ENCODE data around the gene RPS15. TPM values are rescaled to one million over a fixed set of nuclear protein-coding genes. Genes with fewer than 3 reads are reported as not detected.

RPS15 gene
- total and polyA plus RNA-seq, 9 donors = 973 to 1,562 (median 1,204) TPM

GRCh38 chr19:1400281-1401137 lies 37.7 kb upstream of the RPS15 start:
- Histone ChIP-seq H3K4me3 (ENCODE audit: low read length) (peak overlapping the region; percentile 66), H3K4me1 (ENCODE audit: control insufficient read depth, insufficient read depth, low read length) (peaks cover 30% of the 10 kb centered on the region), H3K27ac (ENCODE audit: low read length) (peak overlapping the region; percentile 88), H3K9me3 (replicated peaks; ENCODE audit: control insufficient read depth, low read depth, low read length) (no peaks in the 10 kb centered on the region), H3K36me3 (ENCODE audit: control insufficient read depth, insufficient read depth, low read length) (peaks cover 22% of the 10 kb centered on the region), H3K27me3 (ENCODE audit: control insufficient read depth, insufficient read depth, low read length) (peaks cover 9% of the 10 kb centered on the region)
- peak; percentile 83 for DNase-seq
- WGBS (ENCODE audit: insufficient coverage) = 21% methylated on average over 22 of the region's 36 CpGs

GRCh38 chr19:1401138-1401888 lies 36.9 kb upstream of the RPS15 start, which contains the start of gene GAMT:
Gene GAMT, minus strand, starts transcription at chr19:1401542. Its CDS starts 66 bp downstream, at chr19:1401476.
- H3K9me3 ChIP-seq (replicated peaks; ENCODE audit: control insufficient read depth, low read depth, low read length) = no peaks in the 10 kb centered on the region
- under 1% methylated on average over 72 of the region's 87 CpGs for WGBS (ENCODE audit: insufficient coverage)

GRCh38 chr19:1401889-1402217 lies 36.3 kb upstream of the RPS15 start:
- H3K4me3 ChIP-seq (ENCODE audit: low read length) = peak overlapping the region; percentile 40
- H3K27ac ChIP-seq (ENCODE audit: low read length) = no peak overlapping the region
- H3K4me1 ChIP-seq (ENCODE audit: control insufficient read depth, insufficient read depth, low read length) = peaks cover 22% of the 10 kb centered on the region
- WGBS (ENCODE audit: insufficient coverage) = 81% methylated on average over 4 of the region's 11 CpGs
- H3K9me3 ChIP-seq (replicated peaks; ENCODE audit: control insufficient read depth, low read depth, low read length) = no peaks in the 10 kb centered on the region
- peaks cover 9% of the 10 kb centered on the region for H3K27me3 ChIP-seq (ENCODE audit: control insufficient read depth, insufficient read depth, low read length)
- no peak for DNase-seq
- H3K36me3 ChIP-seq (ENCODE audit: control insufficient read depth, insufficient read depth, low read length) = peaks cover 21% of the 10 kb centered on the region

More at GRCh38 chr19:1401138-1401888, 36.9 kb upstream of the RPS15 start, which contains the start of gene GAMT:
- H3K27ac ChIP-seq (ENCODE audit: low read length) = peak within 1 kb of the TSS; percentile 88
- H3K36me3 ChIP-seq (ENCODE audit: control insufficient read depth, insufficient read depth, low read length) = peaks cover 22% of the 10 kb centered on the region
- peaks cover 22% of the 10 kb centered on the region for H3K4me1 ChIP-seq (ENCODE audit: control insufficient read depth, insufficient read depth, low read length)
- H3K27me3 ChIP-seq (ENCODE audit: control insufficient read depth, insufficient read depth, low read length) = peaks cover 9% of the 10 kb centered on the region
- DNase-seq = peak; percentile 78
- H3K4me3 ChIP-seq (ENCODE audit: low read length) = peak within 1 kb of the TSS; percentile 66

GRCh38 chr19:1402411-1403070 lies 35.7 kb upstream of the RPS15 start:
- no peak for DNase-seq
- no peak overlapping the region for H3K27ac ChIP-seq (ENCODE audit: low read length)
- no peaks in the 10 kb centered on the region for H3K9me3 ChIP-seq (replicated peaks; ENCODE audit: control insufficient read depth, low read depth, low read length)
- H3K4me3 ChIP-seq (ENCODE audit: low read length) = no peak overlapping the region
- H3K36me3 ChIP-seq (ENCODE audit: control insufficient read depth, insufficient read depth, low read length) = peaks cover 15% of the 10 kb centered on the region
- peaks cover 9% of the 10 kb centered on the region for H3K27me3 ChIP-seq (ENCODE audit: control insufficient read depth, insufficient read depth, low read length)
- 72% methylated on average over 21 of the region's 25 CpGs for WGBS (ENCODE audit: insufficient coverage)
- peaks cover 23% of the 10 kb centered on the region for H3K4me1 ChIP-seq (ENCODE audit: control insufficient read depth, insufficient read depth, low read length)

- Histone ChIP-seq H3K4me1 (ENCODE audit: control insufficient read depth, insufficient read depth, low read length) (peaks cover 41% of the 10 kb centered on the region), H3K36me3 (ENCODE audit: control insufficient read depth, insufficient read depth, low read length) (peaks cover 10% of the 10 kb centered on the region), H3K9me3 (replicated peaks; ENCODE audit: control insufficient read depth, low read depth, low read length) (no peaks in the 10 kb centered on the region), H3K27me3 (ENCODE audit: control insufficient read depth, insufficient read depth, low read length) (peaks cover 9% of the 10 kb centered on the region), H3K27ac (ENCODE audit: low read length) (peak overlapping the region; percentile 83), H3K4me3 (ENCODE audit: low read length) (peak overlapping the region; percentile 53)
- WGBS (ENCODE audit: insufficient coverage) = 0% methylated on average over 69 of the region's 72 CpGs
- peak; percentile 100 for DNase-seq
Observed at GRCh38 chr19:1406774-1407527, 31.2 kb upstream of the RPS15 start.

- Histone ChIP-seq H3K4me3 (ENCODE audit: low read length) (peak within 1 kb of the TSS; percentile 97), H3K27me3 (ENCODE audit: control insufficient read depth, insufficient read depth, low read length) (peaks cover 4% of the 10 kb centered on the region), H3K36me3 (ENCODE audit: control insufficient read depth, insufficient read depth, low read length) (peaks cover 16% of the 10 kb centered on the region), H3K9me3 (replicated peaks; ENCODE audit: control insufficient read depth, low read depth, low read length) (no peaks in the 10 kb centered on the region), H3K27ac (ENCODE audit: low read length) (peak within 1 kb of the TSS; percentile 88), H3K4me1 (ENCODE audit: control insufficient read depth, insufficient read depth, low read length) (peaks cover 44% of the 10 kb centered on the region)
- no peak for DNase-seq
- WGBS (ENCODE audit: insufficient coverage) = under 1% methylated on average over 110 of the region's 121 CpGs
Observed at GRCh38 chr19:1407528-1408299, 30.5 kb upstream of the RPS15 start, which contains the start of gene DAZAP1. Gene DAZAP1, plus strand, starts transcription at chr19:1407586. Its CDS starts 188 bp downstream, at chr19:1407774.

GRCh38 chr19:1408300-1409203 lies 29.6 kb upstream of the RPS15 start:
- peak overlapping the region; percentile 97 for H3K4me3 ChIP-seq (ENCODE audit: low read length)
- 0% methylated on average over 47 of the region's 69 CpGs for WGBS (ENCODE audit: insufficient coverage)
- H3K9me3 ChIP-seq (replicated peaks; ENCODE audit: control insufficient read depth, low read depth, low read length) = no peaks in the 10 kb centered on the region
- peak overlapping the region; percentile 88 for H3K27ac ChIP-seq (ENCODE audit: low read length)
- H3K36me3 ChIP-seq (ENCODE audit: control insufficient read depth, insufficient read depth, low read length) = peaks cover 25% of the 10 kb centered on the region
- no peaks in the 10 kb centered on the region for H3K27me3 ChIP-seq (ENCODE audit: control insufficient read depth, insufficient read depth, low read length)
- peaks cover 48% of the 10 kb centered on the region for H3K4me1 ChIP-seq (ENCODE audit: control insufficient read depth, insufficient read depth, low read length)
- DNase-seq = peak; percentile 65

- H3K4me1 ChIP-seq (ENCODE audit: control insufficient read depth, insufficient read depth, low read length) = peaks cover 48% of the 10 kb centered on the region
- H3K27me3 ChIP-seq (ENCODE audit: control insufficient read depth, insufficient read depth, low read length) = no peaks in the 10 kb centered on the region
- H3K27ac ChIP-seq (ENCODE audit: low read length) = peak overlapping the region; percentile 88
- H3K9me3 ChIP-seq (replicated peaks; ENCODE audit: control insufficient read depth, low read depth, low read length) = no peaks in the 10 kb centered on the region
- DNase-seq = no peak
- peak overlapping the region; percentile 97 for H3K4me3 ChIP-seq (ENCODE audit: low read length)
- peaks cover 25% of the 10 kb centered on the region for H3K36me3 ChIP-seq (ENCODE audit: control insufficient read depth, insufficient read depth, low read length)
- 66% methylated on average over 21 of the region's 33 CpGs for WGBS (ENCODE audit: insufficient coverage)
Observed at GRCh38 chr19:1409204-1410005, 28.8 kb upstream of the RPS15 start.

All from muscle of leg (tissue), 11 donors.